Right atrium auricular region (tissue), 2 donors: ENCODE measurements around the gene PROX1. TPM values are rescaled to one million over a fixed set of nuclear protein-coding genes. Genes with fewer than 3 reads are reported as not detected.

ENCODE experiments used
- DNase-seq: peaks from one replicate; pipeline ENCODE4 v3.0.0-alpha.2; 2019; ENCODE audit warnings: low spot score
- H3K27ac ChIP-seq, 2 donors: fragments of 200-600 bp; sonication (generic); 1 replicate in 1 of 2; 2 replicates in 1 of 2; pipeline ENCODE4 v1.5.1; 2016 to 2019
- H3K27me3 ChIP-seq, 2 donors: fragments of 200-600 bp; sonication (generic); one replicate each; pipeline versions ENCODE4 v1.5.1 to v1.6.0; 2017 to 2019
- H3K36me3 ChIP-seq: fragments of 200-600 bp; sonication (generic); one replicate; pipeline ENCODE4 v1.5.1; 2016
- H3K4me1 ChIP-seq, 2 donors: fragments of 200-600 bp; sonication (generic); one replicate each; pipeline versions ENCODE4 v1.5.1 to v1.6.0; 2017 to 2019
- H3K4me3 ChIP-seq, 2 donors: fragments of 200-600 bp; sonication (generic); 1 replicate in 1 of 2; 2 replicates in 1 of 2; pipeline ENCODE4 v1.5.1; 2017 to 2019; ENCODE audit warnings: mild to moderate bottlenecking in 1 of 2, moderate library complexity in 1 of 2
- H3K9me3 ChIP-seq, 2 donors: fragments of 200-600 bp; sonication (generic); one replicate each; pipeline ENCODE4 v1.5.1; 2019
- total RNA-seq, 2 donors: library from RNA; depleted of rRNA; stranded (reverse); fragments of >200 nt; gene quantifications; one replicate each; pipeline ENCODE4 v1.1.0, GENCODE V29; 2016
- TF ChIP-seq, protein P1 (sequence below), 2 donors: fragments of 200-600 bp; sonication (generic); IDR thresholded peaks; one replicate each; pipeline ENCODE4 v1.5.1; 2019; ENCODE audit warnings: antibody characterized with exemption in 2 of 2

The PROX1 gene
- total RNA-seq, 2 donors from 2014 or later = 39.7 to 46.5 TPM

DNA sequence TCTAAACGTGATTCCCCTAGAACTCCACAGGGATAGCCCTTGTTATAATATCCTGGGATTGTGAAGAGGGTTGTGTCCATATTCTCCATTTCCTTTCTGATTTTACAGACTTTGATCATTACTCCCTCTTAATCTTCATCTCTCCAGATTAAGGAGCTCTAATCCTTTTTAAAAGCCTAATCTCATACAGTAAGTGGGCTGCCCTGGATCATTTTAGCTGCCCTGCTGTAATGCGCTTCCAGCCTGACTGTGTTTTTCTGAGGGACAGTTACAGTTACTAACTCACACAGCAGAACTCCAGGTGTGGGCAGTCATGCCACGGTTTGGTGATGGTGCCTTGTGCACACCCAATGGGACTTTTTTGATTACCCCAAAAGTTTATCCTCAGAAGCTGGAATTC is 33.5 kb downstream of the PROX1 start:
- no peaks in the 10 kb centered on the region for H3K36me3 ChIP-seq
- H3K27ac ChIP-seq = peak overlapping the region; percentile 8 to 57
- no peaks in the 10 kb centered on the region for H3K27me3 ChIP-seq
- peaks cover 0 to 15% of the 10 kb centered on the region in 2 donors for H3K4me1 ChIP-seq
- no peak overlapping the region for H3K4me3 ChIP-seq
- H3K9me3 ChIP-seq = no peaks in the 10 kb centered on the region
- TF ChIP-seq, protein P1, sequence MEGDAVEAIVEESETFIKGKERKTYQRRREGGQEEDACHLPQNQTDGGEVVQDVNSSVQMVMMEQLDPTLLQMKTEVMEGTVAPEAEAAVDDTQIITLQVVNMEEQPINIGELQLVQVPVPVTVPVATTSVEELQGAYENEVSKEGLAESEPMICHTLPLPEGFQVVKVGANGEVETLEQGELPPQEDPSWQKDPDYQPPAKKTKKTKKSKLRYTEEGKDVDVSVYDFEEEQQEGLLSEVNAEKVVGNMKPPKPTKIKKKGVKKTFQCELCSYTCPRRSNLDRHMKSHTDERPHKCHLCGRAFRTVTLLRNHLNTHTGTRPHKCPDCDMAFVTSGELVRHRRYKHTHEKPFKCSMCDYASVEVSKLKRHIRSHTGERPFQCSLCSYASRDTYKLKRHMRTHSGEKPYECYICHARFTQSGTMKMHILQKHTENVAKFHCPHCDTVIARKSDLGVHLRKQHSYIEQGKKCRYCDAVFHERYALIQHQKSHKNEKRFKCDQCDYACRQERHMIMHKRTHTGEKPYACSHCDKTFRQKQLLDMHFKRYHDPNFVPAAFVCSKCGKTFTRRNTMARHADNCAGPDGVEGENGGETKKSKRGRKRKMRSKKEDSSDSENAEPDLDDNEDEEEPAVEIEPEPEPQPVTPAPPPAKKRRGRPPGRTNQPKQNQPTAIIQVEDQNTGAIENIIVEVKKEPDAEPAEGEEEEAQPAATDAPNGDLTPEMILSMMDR (IDR thresholded peaks at IDR 0.05) = no peak
- DNase-seq = no peak

DNA sequence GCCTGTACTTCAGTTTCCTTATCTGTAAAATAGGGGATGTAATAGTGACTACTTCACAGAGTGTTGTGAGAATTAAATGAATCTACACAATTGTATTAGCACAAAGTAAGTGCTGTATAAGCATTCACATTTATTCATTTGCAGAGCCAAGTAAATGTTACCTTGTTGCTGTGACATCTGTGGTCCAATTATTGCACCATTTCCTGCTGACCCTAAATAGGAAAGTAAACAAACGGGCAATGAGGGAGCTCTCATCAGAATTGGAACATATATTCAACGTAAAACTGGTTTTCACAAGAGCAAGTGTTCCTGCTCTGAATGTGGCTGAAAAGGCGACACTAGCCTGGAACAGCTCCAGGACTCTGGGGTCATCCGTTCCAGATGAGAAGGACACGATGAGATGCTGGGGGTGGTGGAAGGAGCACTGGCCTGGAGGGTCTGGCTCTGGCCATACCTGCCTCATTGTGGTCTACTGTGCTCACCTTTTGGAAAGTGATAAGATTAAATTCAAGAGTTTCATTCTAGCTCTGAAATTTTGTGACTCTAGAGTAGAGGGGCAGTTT is 34.5 kb downstream of the PROX1 start:
- Histone ChIP-seq H3K9me3 (no peaks in the 10 kb centered on the region), H3K4me1 (peaks cover 0 to 22% of the 10 kb centered on the region in 2 donors), H3K4me3 (no peak overlapping the region), H3K27me3 (no peaks in the 10 kb centered on the region), H3K27ac (peak overlapping the region; percentile 8 to 57), H3K36me3 (no peaks in the 10 kb centered on the region)
- TF ChIP-seq, protein P1 (IDR thresholded peaks at IDR 0.05) = no peak
- DNase-seq = no peak

DNA sequence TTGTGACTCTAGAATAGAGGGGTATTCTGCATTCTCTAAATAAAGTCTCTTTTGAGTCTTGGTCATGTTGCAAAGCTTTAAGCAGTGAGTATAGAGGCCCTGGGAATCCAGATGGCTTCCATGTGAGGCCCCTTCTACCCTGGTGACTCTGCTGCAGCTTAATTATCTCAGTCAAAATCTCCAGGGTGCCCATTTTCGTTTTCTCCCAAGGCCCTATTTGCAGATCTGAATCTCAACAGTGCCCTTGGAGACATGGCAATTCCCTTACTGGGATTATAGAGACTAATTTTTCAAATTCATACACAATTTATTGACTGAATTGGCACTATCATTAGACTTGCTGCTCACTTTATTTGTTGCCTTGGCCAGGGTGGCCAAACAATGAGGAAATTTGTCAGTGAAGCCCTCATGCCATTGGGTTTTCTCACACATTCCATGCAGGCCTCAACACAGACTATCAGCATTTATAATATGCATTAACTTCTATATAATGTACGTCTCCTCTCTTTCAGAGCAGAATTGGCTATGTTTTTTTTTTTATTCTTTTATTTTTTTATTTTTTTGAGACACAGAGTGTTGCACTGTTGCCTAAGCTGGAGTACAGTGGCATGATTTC is 35.1 kb downstream of the PROX1 start:
- Histone ChIP-seq H3K4me3 (no peak overlapping the region), H3K27ac (peak overlapping the region; percentile 8 to 57), H3K36me3 (no peaks in the 10 kb centered on the region), H3K27me3 (no peaks in the 10 kb centered on the region), H3K9me3 (no peaks in the 10 kb centered on the region), H3K4me1 (peaks cover 0 to 28% of the 10 kb centered on the region in 2 donors)
- DNase-seq = no peak
- TF ChIP-seq, protein P1 (IDR thresholded peaks at IDR 0.05) = no peak

DNA sequence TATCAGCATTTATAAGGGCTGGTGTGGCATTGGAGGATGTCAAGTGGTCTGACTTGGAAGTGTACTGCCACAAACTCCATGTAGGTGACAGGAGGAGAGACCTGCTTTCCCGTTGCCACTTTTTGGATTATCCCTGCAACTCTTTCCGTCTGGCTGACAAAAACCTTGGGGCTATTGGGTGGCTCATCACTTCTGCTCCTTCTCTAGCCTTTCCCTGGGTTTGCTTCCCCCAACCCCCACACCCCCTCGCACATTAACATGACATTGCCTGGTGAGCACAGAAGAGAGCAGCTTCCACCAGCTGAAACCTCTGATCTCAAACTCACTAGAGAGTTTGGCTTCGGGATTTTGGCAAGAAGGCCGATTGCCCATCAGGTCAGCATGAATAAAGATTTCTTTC is 39.2 kb downstream of the PROX1 start:
- H3K4me3 ChIP-seq = no peak overlapping the region
- H3K27ac ChIP-seq = peak overlapping the region; percentile 63 to 90
- H3K27me3 ChIP-seq = no peaks in the 10 kb centered on the region
- no peaks in the 10 kb centered on the region for H3K9me3 ChIP-seq
- H3K4me1 ChIP-seq = peaks cover 0 to 26% of the 10 kb centered on the region in 2 donors
- no peak for DNase-seq
- TF ChIP-seq, protein P1 (IDR thresholded peaks at IDR 0.05) = no peak
- H3K36me3 ChIP-seq = no peaks in the 10 kb centered on the region

DNA sequence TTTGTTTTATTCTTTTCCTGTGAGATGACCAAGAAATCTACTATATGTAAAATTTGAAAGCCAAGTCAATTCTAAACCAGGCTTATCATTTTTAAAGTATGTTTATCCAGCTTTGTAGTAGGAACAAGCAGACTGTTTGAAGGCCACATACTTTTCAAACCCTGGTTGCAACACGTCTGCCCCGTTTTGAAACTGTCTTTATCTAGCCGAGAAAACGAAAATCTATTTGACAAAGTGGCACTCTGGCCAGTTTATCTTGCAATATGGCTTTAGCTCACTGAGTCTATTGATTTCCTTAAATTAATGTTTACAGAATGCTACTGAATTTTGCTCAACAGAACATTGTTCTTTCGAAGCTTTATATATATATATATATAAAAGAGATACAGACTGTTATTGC is 39.7 kb downstream of the PROX1 start:
- no peak overlapping the region for H3K4me3 ChIP-seq
- H3K4me1 ChIP-seq = peaks cover 0 to 25% of the 10 kb centered on the region in 2 donors
- DNase-seq = no peak
- H3K9me3 ChIP-seq = no peaks in the 10 kb centered on the region
- no peaks in the 10 kb centered on the region for H3K36me3 ChIP-seq
- H3K27me3 ChIP-seq = no peaks in the 10 kb centered on the region
- TF ChIP-seq, protein P1 (IDR thresholded peaks at IDR 0.05) = no peak
- H3K27ac ChIP-seq = peak overlapping the region; percentile 63 to 90
